Right lung (tissue), 5 donors: ENCODE data around the gene TMUB2. TPM values are rescaled to one million over a fixed set of nuclear protein-coding genes. Genes with fewer than 3 reads are reported as not detected.

Experiments
- polyA plus RNA-seq, 5 donors: library from polyadenylated mRNA; unstranded; fragments of 120-200 nt; gene quantifications; one replicate each; pipeline versions ENCODE4 v1.2.1 to v1.2.3, GENCODE V29; 2013; ENCODE audit warnings: inconsistent platforms in 1 of 5, low replicate concordance in 1 of 5; ENCODE audit not compliant: insufficient read length in 5 of 5, insufficient read depth in 1 of 5

TMUB2 gene
- polyA plus RNA-seq, 5 donors: 45.6 to 55.7 (median 53.3) TPM

Other genes starting within 250 kb of the TMUB2 start
- gene PPY, start 244.5 kb upstream of the TMUB2 start, polyA plus RNA-seq: 1 to 10 TPM in 4 of 5 donors, not detected in 1; 1.5 to 2.2 (median 1.6) TPM
- gene PYY, start 233.0 kb upstream of the TMUB2 start, polyA plus RNA-seq: under 1 TPM in 4 of 5 donors, not detected in 1; 0.17 to 0.79 (median 0.26) TPM
- gene NAGS, start 182.3 kb upstream of the TMUB2 start, polyA plus RNA-seq: 1 to 10 TPM; 2.2 to 4.3 (median 4.2) TPM
- gene TMEM101, start 172.0 kb upstream of the TMUB2 start, polyA plus RNA-seq: 10 to 100 TPM; 41.5 to 48.1 (median 42.7) TPM
- 10 to 100 TPM; 29.8 to 39.8 (median 36.2) TPM for gene LSM12, start 120.3 kb upstream of the TMUB2 start, polyA plus RNA-seq
- gene G6PC3, start 116.2 kb upstream of the TMUB2 start, polyA plus RNA-seq: 10 to 100 TPM; 44.1 to 68.4 (median 51.0) TPM
- gene HDAC5, start 63.3 kb upstream of the TMUB2 start, polyA plus RNA-seq: 10 to 100 TPM; 43.3 to 60.6 (median 57.4) TPM
- gene HROB, start 45.0 kb upstream of the TMUB2 start, polyA plus RNA-seq: 1 to 10 TPM; 4.4 to 6.8 (median 5.5) TPM
- gene ASB16, start 16.3 kb upstream of the TMUB2 start, polyA plus RNA-seq: 1 to 10 TPM; 2.7 to 3.6 (median 2.7) TPM
- 10 to 100 TPM; 50.4 to 72.3 (median 58.5) TPM for gene ATXN7L3, start 12.9 kb downstream of the TMUB2 start, polyA plus RNA-seq
- 100 to 1,000 TPM in 4 of 5 donors, 10 to 100 TPM in 1; 99.8 to 129 (median 106) TPM for gene UBTF, start 32.7 kb downstream of the TMUB2 start, polyA plus RNA-seq
- 10 to 100 TPM in 3 of 5 donors, 1 to 10 TPM in 2; 7.5 to 32.1 (median 12.0) TPM for gene SLC4A1, start 81.2 kb downstream of the TMUB2 start, polyA plus RNA-seq
- gene RUNDC3A, start 121.6 kb downstream of the TMUB2 start, polyA plus RNA-seq: 1 to 10 TPM; 1.6 to 4.3 (median 3.4) TPM
- 100 to 1,000 TPM in 1 of 5 donors, 10 to 100 TPM in 4; 53.0 to 104 (median 78.8) TPM for gene SLC25A39, start 137.9 kb downstream of the TMUB2 start, polyA plus RNA-seq
- gene GRN, start 158.3 kb downstream of the TMUB2 start, polyA plus RNA-seq: 100 to 1,000 TPM; 177 to 276 (median 210) TPM
- gene FAM171A2, start 176.9 kb downstream of the TMUB2 start, polyA plus RNA-seq: 10 to 100 TPM; 20.9 to 43.1 (median 29.5) TPM
- 1 to 10 TPM; 6.4 to 8.2 (median 6.7) TPM for gene ITGA2B, start 202.7 kb downstream of the TMUB2 start, polyA plus RNA-seq